ENCODE results near the gene GNG12. TPM values are rescaled to one million over a fixed set of nuclear protein-coding genes. Genes with fewer than 3 reads are reported as not detected.

The GNG12 gene
- total and polyA plus RNA-seq, 10 donors: 15.2 to 102 (median 76.2) TPM

DNA sequence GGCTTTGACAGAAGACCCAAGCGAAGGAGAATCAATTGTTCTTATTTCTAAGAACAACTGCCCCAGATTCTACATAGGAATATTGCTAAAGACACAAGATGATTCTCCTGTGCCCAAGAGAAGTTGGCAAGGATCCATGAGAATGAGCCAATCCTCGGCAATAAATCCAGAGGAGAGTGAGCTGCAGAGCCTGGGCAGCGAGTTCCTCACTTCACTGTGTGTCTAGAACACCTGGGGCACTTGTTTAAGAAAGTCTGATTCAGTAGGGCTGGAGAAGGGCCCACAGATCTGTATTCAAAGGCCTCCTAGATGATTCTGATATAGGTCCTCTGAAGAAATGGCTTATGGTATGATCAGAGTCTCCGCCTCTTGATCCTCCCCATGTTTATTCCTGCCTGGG is 116.5 kb downstream of the GNG12 start:
- no peak overlapping the region for H3K27ac ChIP-seq
- no peak for DNase-seq
- H3K36me3 ChIP-seq: no peaks in the 10 kb centered on the region
- no peaks in the 10 kb centered on the region for H3K9me3 ChIP-seq
- WGBS, 5 donors: 65 to 93% (median 81%) methylated on average over 4 of the region's 4 CpGs
- H3K4me1 ChIP-seq: peaks cover 7 to 42% (median 23%) of the 10 kb centered on the region in 6 donors
- TF ChIP-seq, protein P1, sequence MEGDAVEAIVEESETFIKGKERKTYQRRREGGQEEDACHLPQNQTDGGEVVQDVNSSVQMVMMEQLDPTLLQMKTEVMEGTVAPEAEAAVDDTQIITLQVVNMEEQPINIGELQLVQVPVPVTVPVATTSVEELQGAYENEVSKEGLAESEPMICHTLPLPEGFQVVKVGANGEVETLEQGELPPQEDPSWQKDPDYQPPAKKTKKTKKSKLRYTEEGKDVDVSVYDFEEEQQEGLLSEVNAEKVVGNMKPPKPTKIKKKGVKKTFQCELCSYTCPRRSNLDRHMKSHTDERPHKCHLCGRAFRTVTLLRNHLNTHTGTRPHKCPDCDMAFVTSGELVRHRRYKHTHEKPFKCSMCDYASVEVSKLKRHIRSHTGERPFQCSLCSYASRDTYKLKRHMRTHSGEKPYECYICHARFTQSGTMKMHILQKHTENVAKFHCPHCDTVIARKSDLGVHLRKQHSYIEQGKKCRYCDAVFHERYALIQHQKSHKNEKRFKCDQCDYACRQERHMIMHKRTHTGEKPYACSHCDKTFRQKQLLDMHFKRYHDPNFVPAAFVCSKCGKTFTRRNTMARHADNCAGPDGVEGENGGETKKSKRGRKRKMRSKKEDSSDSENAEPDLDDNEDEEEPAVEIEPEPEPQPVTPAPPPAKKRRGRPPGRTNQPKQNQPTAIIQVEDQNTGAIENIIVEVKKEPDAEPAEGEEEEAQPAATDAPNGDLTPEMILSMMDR (IDR thresholded peaks at IDR 0.05 in 8 of 11, conservative IDR thresholded peaks at IDR 0.05 in 3 of 11): no peak
- no peak for TF ChIP-seq POLR2A (IDR thresholded peaks at IDR 0.05)
- TF ChIP-seq POLR2AphosphoS5 (IDR thresholded peaks at IDR 0.05): no peak
- H3K27me3 ChIP-seq (replicated peaks in 1 of 7): no peaks in the 10 kb centered on the region
- intact Hi-C loops (cut with DNase I; ENCODE audit: low total_unique reads): no loop called here
- no peak overlapping the region for H3K4me3 ChIP-seq

GRCh38 chr1:67715819-67716218 is 117.4 kb downstream of the GNG12 start:
- peaks cover 7 to 50% (median 30%) of the 10 kb centered on the region in 6 donors for H3K4me1 ChIP-seq
- H3K4me3 ChIP-seq: no peak overlapping the region
- intact Hi-C loops (cut with DNase I; ENCODE audit: low total_unique reads): no loop called here
- no peaks in the 10 kb centered on the region for H3K9me3 ChIP-seq
- no peaks in the 10 kb centered on the region for H3K27me3 ChIP-seq (replicated peaks in 1 of 7)
- TF ChIP-seq, protein P1 (IDR thresholded peaks at IDR 0.05 in 8 of 11, conservative IDR thresholded peaks at IDR 0.05 in 3 of 11): no peak
- no peak for TF ChIP-seq POLR2AphosphoS5 (IDR thresholded peaks at IDR 0.05)
- no peak for TF ChIP-seq POLR2A (IDR thresholded peaks at IDR 0.05)
- 73 to 87% (median 85%) methylated on average over 2 of the region's 2 CpGs for WGBS, 5 donors
- no peak for DNase-seq
- H3K36me3 ChIP-seq: no peaks in the 10 kb centered on the region
- H3K27ac ChIP-seq: no peak overlapping the region

DNA sequence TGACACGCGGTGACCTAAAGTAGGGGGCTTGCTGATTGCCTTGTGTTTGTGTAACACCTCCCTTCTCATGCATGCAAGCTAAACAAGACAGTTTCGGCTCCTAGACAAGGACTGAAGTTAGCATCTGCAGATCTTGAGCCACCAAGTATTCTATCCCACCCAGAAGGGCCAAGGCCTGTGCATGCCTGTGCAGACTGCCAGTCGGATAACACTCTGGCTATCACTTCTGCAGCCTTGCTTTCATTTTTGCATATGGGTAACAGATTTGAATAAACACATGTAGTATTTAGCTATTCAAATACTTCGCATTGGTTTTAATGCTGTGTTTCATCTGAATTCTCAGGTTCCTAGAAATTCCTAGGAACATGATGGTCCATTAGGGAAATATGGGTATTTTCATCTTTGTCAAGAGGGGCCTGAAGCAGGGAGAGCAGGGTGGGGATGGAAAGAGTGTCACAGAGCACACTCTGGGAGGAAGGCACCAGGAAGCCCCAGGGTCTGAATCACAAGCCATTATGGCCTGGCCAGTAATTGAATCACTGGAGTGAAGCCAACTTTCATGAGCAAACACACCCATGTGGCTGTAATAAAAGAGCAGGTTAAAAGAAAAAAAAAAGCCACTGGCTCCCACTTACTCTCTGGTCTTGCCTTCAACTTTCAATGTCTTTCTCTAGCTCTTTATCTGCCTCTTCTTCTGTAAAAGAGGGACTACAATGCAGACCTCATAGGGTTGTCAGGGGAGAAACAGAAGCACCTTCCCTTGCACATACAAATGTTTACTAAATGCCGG is 120.0 kb downstream of the GNG12 start:
- no peaks in the 10 kb centered on the region for H3K27me3 ChIP-seq (replicated peaks in 1 of 7)
- H3K9me3 ChIP-seq: no peaks in the 10 kb centered on the region
- no peak for DNase-seq
- 83 to 89% (median 86%) methylated on average over 6 of the region's 6 CpGs for WGBS, 5 donors
- TF ChIP-seq, protein P1 (IDR thresholded peaks at IDR 0.05 in 8 of 11, conservative IDR thresholded peaks at IDR 0.05 in 3 of 11): no peak
- TF ChIP-seq POLR2AphosphoS5 (IDR thresholded peaks at IDR 0.05): no peak
- no peak for TF ChIP-seq POLR2A (IDR thresholded peaks at IDR 0.05)
- intact Hi-C loops (cut with DNase I; ENCODE audit: low total_unique reads): no loop called here
- H3K4me3 ChIP-seq: no peak overlapping the region
- H3K27ac ChIP-seq: peak overlapping the region in 1 of 8 donors; percentile 9
- no peaks in the 10 kb centered on the region for H3K36me3 ChIP-seq
- peaks cover 7 to 54% (median 33%) of the 10 kb centered on the region in 6 donors for H3K4me1 ChIP-seq

GRCh38 chr1:67711855-67712212 is 121.4 kb downstream of the GNG12 start:
- peaks cover 7 to 48% (median 33%) of the 10 kb centered on the region in 6 donors for H3K4me1 ChIP-seq
- H3K9me3 ChIP-seq: no peaks in the 10 kb centered on the region
- no peak for DNase-seq
- H3K27me3 ChIP-seq (replicated peaks in 1 of 7): no peaks in the 10 kb centered on the region
- intact Hi-C loops (cut with DNase I; ENCODE audit: low total_unique reads): no loop called here
- H3K36me3 ChIP-seq: no peaks in the 10 kb centered on the region
- H3K4me3 ChIP-seq: no peak overlapping the region
- WGBS, 5 donors: 17 to 25% (median 22%) methylated on average over 2 of the region's 2 CpGs
- TF ChIP-seq POLR2AphosphoS5 (IDR thresholded peaks at IDR 0.05) (no peak), POLR2A (IDR thresholded peaks at IDR 0.05) (no peak)
- TF ChIP-seq, protein P1 (IDR thresholded peaks at IDR 0.05 in 8 of 11, conservative IDR thresholded peaks at IDR 0.05 in 3 of 11): no peak
- no peak overlapping the region for H3K27ac ChIP-seq
